NCI-H2227 treated with DMSO at 0.1 percent for 48 hours (cell line): ENCODE measurements around the gene COPZ2.
A peak's percentile ranks its signal among the peaks of the same experiment; 100 is the strongest.
"Not testable (repeated sequence)": the region's sequence is repeated elsewhere in the genome, so short reads cannot be mapped to it uniquely, and the experiment has no call there.

Source experiments
- DNase-seq: peaks from one replicate; lab custom pipeline; 2025; lab: John Stamatoyannopoulos, UW

COPZ2 gene

GRCh38 chr17:48056246-48056745 lies 18.7 kb upstream of the COPZ2 start:
- DNase-seq: no peak

GRCh38 chr17:48055531-48056245 lies 18.1 kb upstream of the COPZ2 start:
- DNase-seq: no peak

GRCh38 chr17:48054238-48055185 lies 16.9 kb upstream of the COPZ2 start:
- DNase-seq: peak; percentile 97

GRCh38 chr17:48053758-48054237 lies 16.2 kb upstream of the COPZ2 start:
- DNase-seq: no peak

- peak; percentile 53 for DNase-seq
These were observed 15.6 kb upstream of the COPZ2 start for GRCh38 chr17:48052956-48053757.

- peak; percentile 24 for DNase-seq
These were observed 14.3 kb upstream of the COPZ2 start for GRCh38 chr17:48051706-48052486.

GRCh38 chr17:48051283-48051682 lies 13.7 kb upstream of the COPZ2 start:
- no peak for DNase-seq

GRCh38 chr17:48048384-48049126 lies 11.0 kb upstream of the COPZ2 start:
- DNase-seq: peak; percentile 68

- DNase-seq: peak; percentile 98
These were observed 10.3 kb upstream of the COPZ2 start, which contains the start of gene NFE2L1 for GRCh38 chr17:48047741-48048383. NFE2L1 (plus strand) TSS chr17:48048359; CDS start chr17:48051119, 2,760 bp downstream.

- DNase-seq: peak; percentile 30
These were observed 9.6 kb upstream of the COPZ2 start for GRCh38 chr17:48047113-48047740.

- DNase-seq: no peak
These were observed 8.7 kb upstream of the COPZ2 start for GRCh38 chr17:48046296-48046695.

GRCh38 chr17:48045316-48046001 lies 7.9 kb upstream of the COPZ2 start:
- DNase-seq: no peak

- no peak for DNase-seq
These were observed 7.3 kb upstream of the COPZ2 start for GRCh38 chr17:48044851-48045250.

- DNase-seq: no peak
These were observed 5.6 kb upstream of the COPZ2 start for GRCh38 chr17:48043176-48043575.

GRCh38 chr17:48038687-48039086 lies 1.1 kb upstream of the COPZ2 start:
- no peak for DNase-seq

GRCh38 chr17:48037838-48038323 lies 284 bp upstream of the COPZ2 start:
- DNase-seq: no peak

- DNase-seq: no peak
These were observed 933 bp downstream of the COPZ2 start for GRCh38 chr17:48036693-48037035.

- DNase-seq: not testable (repeated sequence)
These were observed 2.9 kb downstream of the COPZ2 start for GRCh38 chr17:48034734-48035133.

- DNase-seq: no peak
These were observed 5.6 kb downstream of the COPZ2 start for GRCh38 chr17:48031966-48032365.
